Stomach (tissue), 4 donors: ENCODE data around the gene RPL38.

Experiments used
- CTCF ChIP-seq, 7 experiments: fragments of 450-650 bp in 4 of 7; fragments of 200-600 bp in 3 of 7; sonication (generic) in 3 of 7; IDR thresholded peaks; one replicate each; pipeline ENCODE4 v1.5.1; 2016 to 2019; ENCODE audit warnings: antibody characterized with exemption in 7 of 7, control low read depth in 2 of 7, mild to moderate bottlenecking in 1 of 7
- EP300 ChIP-seq: sonication (generic); formaldehyde crosslinking; IDR thresholded peaks from one replicate; pipeline ENCODE4 v1.6.1; 2017; ENCODE audit warnings: antibody characterized with exemption
- POLR2A ChIP-seq, 4 donors: fragments of 450-650 bp; IDR thresholded peaks; one replicate each; pipeline ENCODE4 v1.6.1; 2016; ENCODE audit warnings: antibody characterized with exemption in 4 of 4, control low read depth in 2 of 4, mild to moderate bottlenecking in 1 of 4, moderate library complexity in 1 of 4
- POLR2AphosphoS5 ChIP-seq, 3 donors: sonication (generic); formaldehyde crosslinking; IDR thresholded peaks; one replicate each; pipeline ENCODE4 v1.6.1; 2016; ENCODE audit warnings: antibody characterized with exemption in 3 of 3

GRCh38 chr17:74241431-74241830, 38.0 kb downstream of the RPL38 start:
- TF ChIP-seq CTCF (IDR thresholded peaks at IDR 0.05) (no peak), EP300 (no peak), POLR2A (IDR thresholded peaks at IDR 0.05) (no peak), POLR2AphosphoS5 (IDR thresholded peaks at IDR 0.05) (no peak)
